Measurements from ENCODE around the gene ARL8A. TPM values are rescaled to one million over a fixed set of nuclear protein-coding genes. Genes with fewer than 3 reads are reported as not detected.
"Not testable (repeated sequence)": the region's sequence is repeated elsewhere in the genome, so short reads cannot be mapped to it uniquely, and the experiment has no call there.

Gene ARL8A
- polyA plus RNA-seq, 4 donors: 43.9 to 49.3 (median 44.9) TPM

DNA sequence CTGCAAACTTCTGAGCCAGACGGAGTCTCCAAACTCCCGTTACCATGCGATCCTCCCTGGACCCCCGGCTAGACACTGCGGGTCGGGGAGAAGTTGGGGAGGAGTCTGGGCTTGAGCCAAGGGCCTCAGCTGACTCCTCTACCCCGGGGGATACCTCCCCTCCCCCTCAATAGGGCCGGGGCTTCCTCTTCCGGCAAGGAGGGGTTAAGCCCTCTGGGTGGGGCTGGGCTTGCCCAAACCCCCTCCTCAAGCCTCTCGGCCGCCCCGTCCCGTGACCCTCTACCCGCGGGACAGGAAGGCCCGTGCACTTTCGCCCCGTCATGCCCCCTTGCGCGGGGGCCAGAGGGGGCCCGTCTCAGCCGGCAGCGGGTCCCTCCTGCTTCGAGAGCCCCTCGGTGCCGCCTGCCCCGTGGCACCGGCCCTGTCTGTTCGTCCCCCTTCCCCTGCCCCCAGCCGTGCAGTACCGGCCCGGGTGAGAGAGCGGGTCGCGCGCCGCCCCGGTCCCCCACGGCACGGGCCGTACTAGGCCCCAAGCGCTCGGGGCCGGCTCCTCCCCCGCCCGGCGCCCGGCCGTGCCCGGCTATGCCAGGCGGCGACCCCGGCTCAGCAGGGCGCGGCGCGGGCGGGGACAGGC lies 652 bp downstream of the ARL8A start:
- DNase-seq (ENCODE audit: low read depth in 4 of 4, low spot score in 2 of 4): no peak

DNA sequence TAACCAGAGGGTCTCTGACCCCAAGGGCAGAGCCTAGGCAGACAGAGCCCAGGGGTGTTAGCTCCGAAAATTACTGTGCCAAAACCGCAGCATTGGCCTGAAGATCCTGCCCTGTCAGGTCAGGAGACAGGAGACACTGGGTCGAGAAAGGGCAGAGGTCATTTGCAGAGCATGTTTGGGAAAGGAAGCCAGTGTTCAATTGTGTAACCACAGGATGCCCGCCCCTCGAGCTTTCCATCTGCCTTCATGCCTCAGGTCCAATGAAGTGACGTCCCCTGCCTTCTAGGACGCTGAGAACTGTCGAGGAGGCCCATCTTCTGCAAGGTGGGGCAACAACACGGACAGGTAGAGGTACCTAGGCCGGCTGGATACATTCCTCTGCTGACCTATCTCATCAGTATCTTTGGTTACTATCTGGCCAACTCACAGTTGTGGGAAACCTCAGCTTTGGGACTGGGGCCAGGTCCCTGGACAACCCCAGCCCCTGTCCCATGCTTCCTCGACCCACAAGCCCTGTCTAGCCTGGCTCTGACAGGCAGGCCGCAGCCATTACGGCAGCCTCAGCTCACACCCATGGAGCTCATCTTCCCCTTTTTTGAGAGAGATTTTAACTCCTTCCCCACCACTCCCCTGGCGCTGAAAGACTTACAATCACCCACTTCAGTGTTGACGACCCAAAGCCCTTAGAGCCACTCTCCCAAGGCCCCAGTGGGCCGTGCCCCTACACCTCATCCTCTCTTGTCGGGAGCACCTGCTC lies 1.3 kb downstream of the ARL8A start:
- no peak for DNase-seq (ENCODE audit: low read depth in 4 of 4, low spot score in 2 of 4)

DNA sequence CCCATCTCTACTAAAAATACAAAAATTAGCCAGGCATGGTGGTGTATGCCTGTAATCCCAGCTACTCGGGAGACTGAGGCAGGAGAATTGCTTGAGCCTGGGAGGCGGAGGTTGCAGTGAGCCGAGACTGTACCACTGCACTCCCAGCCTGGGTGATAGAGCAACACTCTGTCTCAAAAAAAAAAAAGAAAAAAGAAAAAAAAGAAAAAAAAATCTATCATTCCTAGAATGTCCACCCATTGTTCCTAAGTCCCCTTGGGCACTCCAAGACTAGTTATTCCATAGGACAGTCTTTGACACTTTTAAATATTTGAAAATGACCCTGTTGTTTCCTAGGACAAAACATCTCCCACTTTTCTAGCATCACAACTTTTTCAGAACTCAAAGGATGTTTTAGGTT lies 3.1 kb downstream of the ARL8A start:
- not testable (repeated sequence) for DNase-seq (ENCODE audit: low read depth in 4 of 4, low spot score in 2 of 4)

DNA sequence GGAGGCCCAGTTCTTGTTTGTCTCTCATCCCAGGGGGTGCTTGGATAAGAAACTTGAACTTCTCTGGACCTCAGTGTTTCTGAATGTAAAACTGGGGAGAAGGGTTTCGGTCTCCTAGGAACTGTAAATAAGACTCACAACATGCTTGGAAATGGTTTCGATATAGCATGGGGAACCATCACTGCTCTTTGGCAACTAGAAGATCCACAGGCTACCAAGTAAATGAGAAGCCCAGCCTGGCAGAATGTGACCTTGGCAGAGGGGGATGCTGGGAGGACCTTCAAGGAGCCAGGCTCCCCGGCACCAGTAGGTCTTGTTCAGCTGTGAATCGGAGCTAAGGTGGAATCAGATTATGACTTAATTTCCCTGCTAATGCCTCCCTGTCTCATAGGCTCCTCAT lies 3.7 kb downstream of the ARL8A start:
- DNase-seq (ENCODE audit: low read depth in 4 of 4, low spot score in 2 of 4): no peak

DNA sequence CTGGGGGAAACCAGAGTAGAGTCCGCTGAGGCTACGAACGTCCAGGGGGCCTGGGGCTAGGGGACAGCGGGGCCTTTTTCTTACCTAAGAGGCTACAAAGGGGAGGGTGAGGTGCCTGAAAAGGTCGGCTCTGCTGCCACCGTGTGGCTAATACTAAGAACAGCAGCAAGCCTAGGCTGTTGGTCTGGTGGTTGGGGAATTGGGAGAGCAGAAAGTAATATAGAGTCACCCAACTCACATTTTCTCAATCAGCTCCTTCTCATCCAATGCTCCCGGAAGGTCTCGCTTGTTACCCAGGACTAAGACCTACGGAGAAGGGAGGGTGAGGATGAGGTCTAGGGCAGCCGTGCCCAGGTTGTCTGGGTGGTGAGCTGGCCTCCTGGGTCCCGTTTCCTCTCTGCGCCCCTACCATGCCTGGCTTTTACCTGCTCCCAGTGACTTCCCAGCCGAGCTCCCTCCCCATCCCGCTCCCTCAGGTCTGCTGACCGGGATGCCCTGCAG lies 9.3 kb downstream of the ARL8A start:
- DNase-seq (ENCODE audit: low read depth in 4 of 4, low spot score in 2 of 4): no peak

DNA sequence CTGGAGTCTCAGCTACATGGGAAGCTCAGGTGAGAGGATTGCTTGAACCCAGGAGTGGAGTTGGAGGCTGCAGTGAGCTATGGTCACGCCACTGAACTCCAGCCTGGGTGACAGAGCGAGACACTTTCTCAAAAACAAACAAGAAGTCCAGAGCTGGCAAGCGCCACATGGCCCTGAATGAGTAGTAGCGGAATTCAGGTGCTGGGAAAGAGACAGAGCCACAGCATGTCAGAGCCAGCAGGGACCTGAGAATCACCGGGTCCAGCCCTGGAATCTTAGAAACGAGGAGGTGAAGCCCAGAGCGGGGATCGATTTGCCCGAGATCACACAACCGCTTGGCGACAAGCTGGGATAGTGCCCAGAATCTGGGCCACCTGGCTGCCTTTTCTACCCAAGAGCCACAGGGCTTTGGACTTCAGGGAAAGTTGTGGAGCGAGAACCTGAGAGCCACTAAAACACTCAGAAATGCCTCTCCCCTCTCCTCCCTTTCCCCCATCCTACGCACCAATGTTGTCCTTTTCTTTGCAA lies 9.8 kb downstream of the ARL8A start:
- no peak for DNase-seq (ENCODE audit: low read depth in 4 of 4, low spot score in 2 of 4)

DNA sequence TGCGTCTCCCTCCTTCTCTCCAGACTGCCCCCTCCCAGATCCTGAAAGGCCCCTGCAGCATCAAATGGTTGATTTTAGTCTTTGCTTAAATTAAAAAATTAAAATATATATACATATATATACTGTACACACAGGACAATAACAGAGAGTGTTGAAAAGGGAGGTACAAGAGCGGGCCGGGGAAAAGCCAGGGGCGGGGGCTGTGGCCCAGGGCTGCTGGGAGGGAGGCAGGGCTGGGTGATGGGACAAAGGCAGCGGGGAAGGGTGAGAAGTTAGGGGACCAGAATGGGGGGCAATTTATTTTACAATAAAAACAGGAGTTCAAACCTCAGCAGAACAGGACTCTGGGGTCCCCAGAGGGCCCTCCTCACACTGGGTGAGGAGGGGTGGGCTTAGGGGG lies 10.5 kb downstream of the ARL8A start:
- no peak for DNase-seq (ENCODE audit: low read depth in 4 of 4, low spot score in 2 of 4)

DNA sequence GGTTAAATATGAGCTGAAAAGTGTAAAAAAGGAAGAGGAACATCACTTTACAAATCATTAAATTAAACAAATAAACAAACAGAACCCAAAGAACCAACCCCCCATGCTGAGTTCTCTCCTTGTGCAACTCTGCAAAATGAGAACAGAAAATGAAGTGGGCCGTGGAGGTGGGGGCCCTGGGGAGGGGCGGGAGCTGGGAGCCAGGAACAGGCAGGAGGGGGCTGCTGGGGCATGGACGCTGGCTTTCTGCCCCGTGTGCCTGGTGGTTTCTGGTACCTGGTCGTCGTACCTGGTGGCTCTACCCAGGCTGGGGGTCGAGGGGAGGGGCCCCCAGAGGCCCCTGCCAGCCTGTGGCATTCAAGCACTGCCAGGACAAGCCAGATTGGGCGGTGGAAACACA lies 11.0 kb downstream of the ARL8A start:
- no peak for DNase-seq (ENCODE audit: low read depth in 4 of 4, low spot score in 2 of 4)

DNA sequence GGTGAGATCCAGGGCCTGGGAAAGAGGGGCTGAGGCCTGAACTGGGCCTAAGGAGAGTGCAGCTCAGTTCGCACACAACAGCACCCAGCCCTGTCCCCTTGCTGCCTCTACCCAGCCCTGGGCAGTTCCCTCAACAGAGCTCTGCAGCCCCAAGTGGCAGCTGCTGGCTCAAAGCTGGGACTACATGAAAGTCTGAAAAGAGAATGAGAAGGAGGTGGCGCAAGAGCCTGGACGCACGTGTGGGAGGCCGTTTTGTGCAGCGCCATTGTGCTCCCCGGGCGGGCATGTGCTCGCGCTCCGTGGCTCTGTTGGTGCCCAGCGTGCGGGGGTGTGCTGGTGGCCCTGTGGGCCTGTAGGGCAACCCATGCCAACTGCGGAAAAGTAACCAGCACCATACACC lies 11.5 kb downstream of the ARL8A start:
- DNase-seq (ENCODE audit: low read depth in 4 of 4, low spot score in 2 of 4): no peak

DNA sequence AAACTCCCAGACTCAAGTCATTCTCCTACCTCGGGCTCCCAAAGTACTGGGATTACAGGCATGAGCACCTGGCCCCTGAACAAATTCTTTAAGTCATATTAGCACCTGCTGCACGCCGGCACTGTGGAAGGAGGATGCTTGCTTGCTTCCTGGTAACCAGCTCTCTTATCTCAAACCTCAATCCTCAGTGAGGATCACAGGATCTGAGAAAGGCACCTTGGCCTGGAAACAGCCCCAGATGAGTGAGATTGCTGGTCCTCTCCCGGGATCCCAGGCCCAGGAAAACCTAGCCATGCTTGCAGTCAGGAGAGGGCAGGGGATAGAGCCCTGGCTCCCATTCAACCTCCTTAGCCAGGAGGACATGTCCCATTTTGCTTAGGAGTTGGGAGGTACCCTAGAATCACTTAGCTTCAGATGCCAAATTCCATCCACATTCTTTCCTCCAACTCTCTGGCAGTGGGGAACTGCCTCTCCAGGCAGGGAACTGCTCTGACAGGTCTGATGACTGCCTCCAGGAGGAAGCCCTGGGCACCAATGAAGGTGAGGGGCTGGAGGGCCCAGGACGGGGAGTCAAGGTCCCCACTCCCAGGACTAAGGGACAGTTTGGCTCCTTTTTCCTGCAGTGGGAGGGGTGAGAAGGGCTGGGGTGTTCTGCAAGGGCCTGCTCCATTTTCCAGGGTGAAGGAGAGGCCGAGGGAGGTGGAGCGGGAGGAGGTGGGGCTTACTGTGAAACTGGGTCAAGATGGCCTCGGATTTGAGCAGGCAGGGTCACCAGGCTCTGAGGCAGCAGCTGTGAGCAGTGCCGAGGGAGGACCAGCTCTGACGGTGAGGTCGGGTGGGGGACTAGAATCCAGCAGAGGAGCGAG lies 12.3 kb downstream of the ARL8A start:
- DNase-seq (ENCODE audit: low read depth in 4 of 4, low spot score in 2 of 4): no peak

DNA sequence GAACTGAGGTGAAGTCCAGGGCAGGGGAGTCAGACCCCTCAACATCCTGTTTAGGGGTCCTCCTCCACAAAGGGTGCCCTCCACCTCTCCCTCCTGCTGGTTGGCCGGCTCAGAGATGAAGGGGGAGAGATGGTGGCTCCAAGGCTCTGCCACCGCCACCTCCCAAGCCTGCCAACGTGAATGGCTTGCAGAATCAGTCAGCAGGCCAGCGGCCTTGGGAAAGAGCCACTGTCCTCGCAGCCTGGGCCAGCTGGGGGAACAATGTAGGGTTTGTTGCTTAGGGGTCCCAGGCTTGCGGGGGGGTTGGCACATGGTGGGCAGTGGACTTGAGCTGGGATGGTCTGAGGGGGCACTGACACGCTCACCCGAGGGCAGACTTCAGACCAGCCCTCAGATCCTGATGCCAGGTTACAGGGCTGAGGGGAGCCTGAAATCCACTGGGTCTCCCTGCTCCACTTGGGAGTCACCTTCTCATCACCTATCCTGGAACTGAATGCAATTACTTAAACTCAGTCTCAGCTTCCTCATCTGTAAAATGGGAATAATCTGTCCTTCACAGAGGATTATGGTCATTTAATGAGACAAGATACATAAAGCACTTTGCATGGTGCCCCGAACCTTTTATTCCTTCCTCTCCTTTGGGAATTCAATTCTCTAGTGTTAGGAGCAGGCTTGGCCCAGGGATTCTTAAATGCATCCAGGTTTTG lies 13.6 kb downstream of the ARL8A start:
- DNase-seq (ENCODE audit: low read depth in 4 of 4, low spot score in 2 of 4): no peak

DNA sequence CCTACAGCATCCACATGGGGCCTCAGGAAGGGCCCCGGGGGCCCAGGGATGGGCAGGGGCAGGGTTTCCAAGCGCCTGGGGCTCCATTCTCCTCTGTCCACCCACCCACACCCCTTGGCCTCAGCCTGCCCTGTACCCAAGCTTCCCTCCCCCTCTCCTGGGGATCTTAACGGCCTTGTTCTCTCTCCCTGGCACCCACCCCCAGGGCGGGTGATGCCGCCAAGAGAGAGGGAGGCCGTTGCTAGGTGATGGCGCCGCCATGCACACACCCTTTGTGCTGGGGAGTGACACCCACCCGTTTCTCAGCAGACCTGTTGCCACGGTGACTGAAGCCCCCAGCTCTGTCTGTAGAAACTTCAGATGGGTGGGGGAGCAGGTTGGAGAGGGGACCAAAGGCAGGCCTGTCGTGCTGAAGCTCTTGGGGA lies 14.2 kb downstream of the ARL8A start:
- no peak for DNase-seq (ENCODE audit: low read depth in 4 of 4, low spot score in 2 of 4)

DNA sequence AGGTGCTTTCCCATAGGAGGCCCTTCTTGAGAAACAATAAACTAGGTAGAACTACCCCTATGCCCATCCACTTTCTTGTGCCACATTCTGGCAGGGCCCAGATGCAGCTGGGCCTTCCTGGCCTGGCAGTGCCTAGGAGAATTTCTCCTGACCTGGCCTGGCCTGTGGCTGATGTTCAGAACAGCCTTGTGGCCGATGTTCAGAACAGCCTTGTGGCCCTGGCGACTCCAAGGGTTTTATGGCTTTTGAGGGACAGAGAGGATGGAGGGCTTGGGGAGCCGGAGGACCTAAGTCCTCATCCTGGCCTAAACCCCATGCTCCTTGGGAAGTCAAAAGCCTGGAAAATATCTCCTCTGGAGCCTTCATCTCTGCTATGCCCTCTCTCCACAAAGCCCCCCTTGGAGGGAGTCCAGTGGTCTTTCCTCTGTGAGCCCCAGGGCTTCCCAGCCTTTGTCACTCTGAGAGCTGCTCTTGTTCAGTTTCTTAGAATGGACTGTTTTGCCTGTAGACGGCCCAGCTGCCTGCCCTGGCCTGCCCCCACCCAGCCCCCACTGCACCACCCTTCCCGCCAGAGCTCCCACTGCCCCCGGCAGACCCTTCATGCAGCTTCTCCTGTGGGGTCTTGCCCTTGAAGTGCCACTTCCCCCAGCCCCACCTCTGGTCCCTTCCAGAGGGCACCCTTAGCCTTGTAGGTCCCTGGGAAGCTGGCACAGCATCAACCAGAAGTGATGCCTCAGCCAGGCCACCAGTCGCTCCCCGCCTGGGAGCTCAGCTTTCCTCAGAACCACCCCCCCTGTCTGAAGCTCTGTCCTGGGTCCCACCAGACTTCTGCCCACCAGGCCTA lies 14.9 kb downstream of the ARL8A start:
- no peak for DNase-seq (ENCODE audit: low read depth in 4 of 4, low spot score in 2 of 4)

DNA sequence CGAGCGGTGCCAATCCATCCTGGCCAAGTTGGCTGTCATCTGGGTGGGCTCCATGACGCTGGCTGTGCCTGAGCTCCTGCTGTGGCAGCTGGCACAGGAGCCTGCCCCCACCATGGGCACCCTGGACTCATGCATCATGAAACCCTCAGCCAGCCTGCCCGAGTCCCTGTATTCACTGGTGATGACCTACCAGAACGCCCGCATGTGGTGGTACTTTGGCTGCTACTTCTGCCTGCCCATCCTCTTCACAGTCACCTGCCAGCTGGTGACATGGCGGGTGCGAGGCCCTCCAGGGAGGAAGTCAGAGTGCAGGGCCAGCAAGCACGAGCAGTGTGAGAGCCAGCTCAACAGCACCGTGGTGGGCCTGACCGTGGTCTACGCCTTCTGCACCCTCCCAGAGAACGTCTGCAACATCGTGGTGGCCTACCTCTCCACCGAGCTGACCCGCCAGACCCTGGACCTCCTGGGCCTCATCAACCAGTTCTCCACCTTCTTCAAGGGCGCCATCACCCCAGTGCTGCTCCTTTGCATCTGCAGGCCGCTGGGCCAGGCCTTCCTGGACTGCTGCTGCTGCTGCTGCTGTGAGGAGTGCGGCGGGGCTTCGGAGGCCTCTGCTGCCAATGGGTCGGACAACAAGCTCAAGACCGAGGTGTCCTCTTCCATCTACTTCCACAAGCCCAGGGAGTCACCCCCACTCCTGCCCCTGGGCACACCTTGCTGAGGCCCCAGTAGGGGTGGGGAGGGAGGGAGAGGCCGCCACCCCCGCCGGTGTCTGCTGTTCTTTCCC lies 16.5 kb downstream of the ARL8A start:
- DNase-seq (ENCODE audit: low read depth in 4 of 4, low spot score in 2 of 4): no peak

DNA sequence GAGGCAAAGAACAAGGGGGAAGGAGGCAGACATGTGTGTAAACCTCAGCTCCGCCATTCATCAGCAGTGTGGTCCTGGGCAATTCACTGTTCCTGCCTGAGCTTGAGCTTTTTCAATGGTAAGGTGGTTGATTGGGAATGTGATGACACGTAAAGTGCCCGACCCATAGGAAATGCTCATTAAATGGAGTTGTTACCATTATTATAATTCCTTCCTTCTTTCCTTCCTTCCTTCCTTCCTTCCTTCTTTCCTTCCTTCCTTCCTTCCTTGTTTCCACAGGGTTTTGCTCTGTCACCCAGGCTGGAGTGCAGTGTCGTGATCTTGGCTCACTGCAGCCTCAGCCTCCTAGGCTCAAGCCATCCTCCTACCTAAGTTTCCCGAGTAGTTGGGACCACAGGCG lies 17.5 kb downstream of the ARL8A start:
- no peak for DNase-seq (ENCODE audit: low read depth in 4 of 4, low spot score in 2 of 4)

DNA sequence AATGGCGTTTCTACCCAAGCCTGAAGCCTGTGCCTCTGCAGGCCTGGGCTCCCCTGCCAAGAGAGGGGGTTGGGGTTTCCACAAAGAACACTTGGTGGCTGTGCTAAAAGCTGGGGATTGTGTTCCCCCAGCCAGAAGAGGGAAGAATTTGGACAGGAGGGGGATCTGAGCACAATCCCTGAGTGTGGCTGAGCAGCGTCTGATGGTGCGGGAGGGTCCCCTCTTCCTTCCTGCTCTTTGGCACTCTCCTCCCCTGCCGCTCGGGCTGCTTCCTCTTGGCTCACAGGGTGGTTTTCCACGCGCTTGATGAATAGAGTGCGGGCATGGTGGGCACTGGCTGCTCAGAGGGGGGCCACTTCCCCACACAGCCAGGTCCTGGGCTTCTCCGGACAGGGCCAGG lies 18.1 kb downstream of the ARL8A start:
- no peak for DNase-seq (ENCODE audit: low read depth in 4 of 4, low spot score in 2 of 4)

DNA sequence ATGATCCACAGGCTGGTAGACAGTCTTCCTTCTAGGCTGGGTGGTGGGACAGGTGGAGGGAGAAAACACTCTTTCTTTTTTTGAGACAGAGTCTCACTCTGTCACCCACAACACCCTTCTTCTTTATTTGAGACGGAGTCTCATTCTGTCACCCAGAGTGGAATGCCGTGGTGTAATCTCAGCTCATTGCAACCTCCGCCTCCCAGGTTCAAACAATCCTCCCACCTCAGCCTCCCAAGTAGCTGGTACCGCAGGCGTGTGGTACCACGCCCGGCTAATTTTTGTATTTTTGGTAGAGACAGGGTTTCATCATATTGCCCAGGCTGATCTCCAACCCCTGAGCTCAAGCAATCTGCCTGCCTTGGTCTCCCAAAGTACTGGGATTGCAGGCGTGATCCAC lies 18.9 kb downstream of the ARL8A start:
- no peak for DNase-seq (ENCODE audit: low read depth in 4 of 4, low spot score in 2 of 4)

DNA sequence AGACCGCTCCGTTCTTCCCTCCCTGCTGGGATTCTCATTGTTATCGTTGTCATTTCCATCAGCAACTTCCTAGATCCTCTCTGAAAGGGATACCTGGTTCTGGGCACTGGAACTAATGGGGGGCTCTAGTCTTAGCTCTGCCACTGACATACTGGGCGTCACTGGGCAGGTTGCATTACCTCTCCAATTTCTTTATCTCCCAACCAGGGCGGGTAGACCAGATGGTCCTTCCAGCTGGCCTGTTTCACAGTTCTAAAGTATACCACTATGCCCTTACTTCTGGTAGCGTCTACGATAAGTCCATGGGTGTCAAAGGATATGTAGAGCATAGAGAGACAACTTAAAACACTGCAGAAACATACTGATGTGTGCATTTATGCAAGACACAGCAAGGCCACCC lies 20.4 kb downstream of the ARL8A start:
- no peak for DNase-seq (ENCODE audit: low read depth in 4 of 4, low spot score in 2 of 4)

DNA sequence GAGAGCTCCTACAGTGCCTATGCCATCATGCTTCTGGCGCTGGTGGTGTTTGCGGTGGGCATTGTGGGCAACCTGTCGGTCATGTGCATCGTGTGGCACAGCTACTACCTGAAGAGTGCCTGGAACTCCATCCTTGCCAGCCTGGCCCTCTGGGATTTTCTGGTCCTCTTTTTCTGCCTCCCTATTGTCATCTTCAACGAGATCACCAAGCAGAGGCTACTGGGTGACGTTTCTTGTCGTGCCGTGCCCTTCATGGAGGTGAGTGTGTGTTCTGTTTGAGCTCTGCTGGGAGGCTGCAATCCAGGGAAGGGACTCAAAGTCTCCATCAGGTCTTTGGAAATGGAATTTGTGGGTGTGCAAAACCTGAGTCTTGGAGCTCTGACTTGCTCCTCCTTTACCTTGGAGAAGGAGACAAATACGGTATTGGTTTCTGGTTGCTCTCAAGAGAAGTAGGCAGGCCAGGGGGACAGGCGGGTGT lies 21.2 kb downstream of the ARL8A start:
- DNase-seq (ENCODE audit: low read depth in 4 of 4, low spot score in 2 of 4): no peak

All from left renal cortex interstitium (tissue), 4 donors.